HG03457 (cell line): ENCODE data around the gene HDGFL2.

ENCODE experiments used
- ATAC-seq: cut with Tn5 transposase; IDR thresholded peaks from one replicate; pipeline ENCODE4 v1.9.1; 2021; ENCODE audit warnings: moderate number of reproducible peaks; ENCODE audit not compliant: unreplicated experiment

Gene HDGFL2

GRCh38 chr19:4550018-4550417 is 77.9 kb downstream of the HDGFL2 start:
- ATAC-seq: no peak

- ATAC-seq: no peak
These were observed 78.5 kb downstream of the HDGFL2 start for GRCh38 chr19:4550479-4551050.
